ENCODE measurements around the gene SIRT1.

- TF ChIP-seq POLR2A (IDR thresholded peaks at IDR 0.05; ENCODE audit: control extremely low read depth in 1 of 2, low read depth in 2 of 2, low read length in 2 of 2) = no peak
- TF ChIP-seq EZH2 (IDR thresholded peaks at IDR 0.05; ENCODE audit: low read depth, low read length, severe bottlenecking) = no peak
- TF ChIP-seq CHD1 (IDR thresholded peaks at IDR 0.05; ENCODE audit: low read depth, low read length) = no peak
- no peak for TF ChIP-seq MAX (IDR thresholded peaks at IDR 0.05)
- TF ChIP-seq CTCF (IDR thresholded peaks at IDR 0.05; ENCODE audit: control extremely low read depth in 1 of 3, insufficient read depth in 1 of 3, low read depth in 1 of 3, low read length in 3 of 3) = no peak
- TF ChIP-seq HDAC6 (IDR thresholded peaks at IDR 0.05; ENCODE audit: low read depth, low read length) = no peak
Observed at GRCh38 chr10:67839951-67840350, 44.5 kb upstream of the SIRT1 start.

All from H1 (cell line).